SKM-1 (cell line): ENCODE data around the gene DCPS.
"Not testable (repeated sequence)": the region's sequence is repeated elsewhere in the genome, so short reads cannot be mapped to it uniquely, and the experiment has no call there.

Experiments
- DNase-seq: peaks from one replicate; lab custom pipeline; 2025; ENCODE audit not compliant: unreplicated experiment; lab: John Stamatoyannopoulos, UW

DCPS gene

GRCh38 chr11:126358763-126359160 lies 54.9 kb downstream of the DCPS start:
- DNase-seq = no peak

DNA sequence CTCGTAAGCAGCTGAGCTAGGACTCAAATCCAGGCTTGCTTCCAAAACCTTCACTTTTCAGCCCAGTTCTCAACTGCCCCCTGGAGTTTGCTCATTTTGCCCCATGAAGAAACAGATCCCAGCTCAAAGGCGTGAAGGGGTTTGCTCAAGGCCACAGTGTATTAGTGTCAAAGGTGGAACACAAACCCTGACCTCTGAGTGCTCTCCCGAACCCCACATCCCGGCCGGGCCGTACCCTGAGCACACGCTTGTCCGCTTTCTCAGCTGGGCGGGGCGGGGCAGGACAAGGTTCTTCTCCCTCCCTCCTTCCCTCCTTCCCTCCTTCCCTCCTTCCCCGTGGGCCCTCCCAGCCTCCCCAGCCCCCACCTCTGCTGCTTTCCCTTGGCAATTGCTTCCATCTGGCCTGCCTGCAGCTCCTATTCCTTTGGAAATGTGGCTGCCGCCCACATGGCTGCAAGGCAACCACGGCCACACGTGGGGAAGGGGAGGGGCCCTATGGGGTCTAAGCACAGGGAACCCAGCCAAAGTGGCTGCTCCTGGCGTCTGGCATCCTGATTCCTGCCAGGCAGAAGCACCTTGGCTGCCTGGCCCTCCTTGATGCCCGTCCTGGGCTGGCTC lies 55.7 kb downstream of the DCPS start:
- no peak for DNase-seq

DNA sequence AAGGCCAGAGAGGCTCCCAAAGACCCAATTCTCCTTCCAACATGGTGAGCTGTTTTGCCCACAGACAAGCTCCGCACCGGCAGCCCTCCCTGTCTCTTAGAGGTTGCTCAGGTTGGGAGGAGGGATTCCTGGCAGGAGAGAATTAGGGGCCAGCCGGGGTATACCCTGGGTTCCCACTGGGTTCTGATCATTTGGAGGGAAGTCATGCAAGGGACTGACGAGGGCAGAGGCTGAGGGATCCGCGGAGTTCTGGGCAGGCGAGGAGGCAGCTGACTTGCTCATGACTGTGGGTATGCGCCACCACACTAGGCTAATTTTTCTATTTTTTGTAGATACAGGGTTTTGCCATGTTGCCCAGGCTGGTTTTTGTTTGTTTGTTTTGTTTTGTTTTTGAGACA lies 56.2 kb downstream of the DCPS start:
- DNase-seq = no peak

- DNase-seq = no peak
Measured at GRCh38 chr11:126361400-126361799, 57.5 kb downstream of the DCPS start.

DNA sequence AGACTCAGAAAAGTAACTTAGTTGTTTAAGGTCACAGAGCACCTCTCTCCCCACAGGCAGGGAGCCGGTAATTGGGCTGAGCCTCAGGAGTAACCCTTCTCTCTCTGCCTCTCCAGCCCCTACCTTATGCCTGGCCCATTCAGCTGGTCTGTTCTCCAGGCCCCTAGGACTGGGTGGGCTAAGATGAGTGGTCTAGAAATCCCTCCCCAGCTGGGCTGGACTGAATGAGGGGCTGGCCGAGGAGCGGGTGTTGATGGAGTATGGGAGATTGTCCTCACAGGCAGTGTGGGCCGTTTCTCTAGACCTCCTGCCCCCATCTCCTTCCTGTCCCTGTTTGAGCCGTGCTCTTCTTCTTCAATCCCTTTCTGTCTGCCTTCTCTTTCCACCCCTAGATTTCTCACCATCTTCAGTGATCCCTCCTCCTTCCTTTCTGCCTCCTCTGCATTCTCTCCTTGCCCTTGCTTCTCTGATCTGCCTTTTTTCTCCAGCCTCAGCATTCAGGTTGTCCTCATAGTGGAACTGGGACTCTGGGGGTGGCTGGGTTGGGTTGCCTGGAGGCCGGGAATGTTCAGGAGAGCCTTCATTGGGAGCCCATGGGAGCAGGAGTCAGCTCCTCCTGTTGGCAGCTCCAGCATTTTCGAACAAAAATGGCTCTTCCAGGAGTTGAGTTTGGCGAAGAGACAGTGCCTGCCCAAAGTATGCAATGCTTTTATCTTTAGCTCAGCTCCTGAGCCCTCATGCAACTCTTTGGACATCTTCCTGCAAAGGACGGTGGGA lies 59.2 kb downstream of the DCPS start:
- no peak for DNase-seq

- no peak for DNase-seq
Measured at GRCh38 chr11:126363706-126364248, 59.9 kb downstream of the DCPS start.

GRCh38 chr11:126364735-126365134 lies 60.9 kb downstream of the DCPS start:
- not testable (repeated sequence) for DNase-seq

DNA sequence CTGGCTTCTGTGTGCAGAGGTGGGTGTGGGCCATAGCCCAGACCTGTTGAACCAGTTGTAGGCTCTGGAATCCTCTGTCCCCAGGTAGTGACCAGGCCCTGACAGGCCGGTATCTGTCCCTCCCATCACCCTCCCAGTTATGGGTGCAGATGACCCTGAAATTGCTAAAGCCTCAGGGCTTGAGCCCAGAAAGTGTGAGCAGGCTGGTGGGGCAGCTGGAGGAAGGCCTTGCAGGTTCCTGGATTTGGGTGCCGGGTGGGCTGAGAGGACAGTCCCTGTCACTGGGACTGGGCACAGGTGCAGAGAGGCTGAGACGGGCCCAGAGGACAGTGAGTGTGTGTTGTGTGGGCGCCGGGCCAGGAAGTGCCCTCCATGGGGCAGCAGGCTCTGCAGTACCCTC lies 61.6 kb downstream of the DCPS start:
- DNase-seq = not testable (repeated sequence)

DNA sequence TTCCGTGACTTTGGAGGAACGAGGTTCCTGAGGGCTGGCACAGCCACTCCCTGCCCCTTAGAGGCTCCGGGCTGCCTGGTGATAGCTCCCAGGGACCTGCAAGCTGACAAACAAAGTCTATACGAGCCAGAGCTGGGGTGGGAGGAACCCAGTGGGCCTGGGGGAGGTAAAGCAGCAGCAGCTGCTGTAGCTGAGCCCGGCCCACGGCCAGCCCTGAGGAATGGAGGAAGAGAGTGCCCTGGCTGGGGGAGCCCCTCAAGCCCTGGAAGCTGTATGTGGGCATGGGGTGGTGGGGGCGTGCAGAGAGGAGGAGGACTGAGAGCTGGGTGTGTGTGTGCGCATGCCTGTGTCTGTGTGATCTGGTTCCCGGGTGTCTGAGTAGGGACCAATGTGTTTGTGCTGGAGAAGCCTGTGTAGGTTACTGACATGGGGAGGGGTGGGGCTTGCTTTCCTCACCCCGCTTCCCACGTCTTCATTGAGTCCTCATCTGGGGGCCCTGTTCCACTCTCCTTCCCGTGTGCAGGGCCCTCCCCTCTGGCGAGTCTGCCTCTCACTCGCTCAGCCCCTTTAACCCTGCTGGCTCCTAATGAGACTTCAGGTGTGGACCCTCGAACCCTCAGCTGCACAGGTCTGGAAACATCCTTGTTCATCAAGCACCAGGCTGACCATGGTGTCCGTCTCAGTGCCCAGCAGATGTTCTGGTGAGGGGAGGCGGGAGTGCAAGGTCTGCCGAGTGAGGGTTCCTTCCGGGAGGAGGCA lies 62.4 kb downstream of the DCPS start:
- no peak for DNase-seq

DNA sequence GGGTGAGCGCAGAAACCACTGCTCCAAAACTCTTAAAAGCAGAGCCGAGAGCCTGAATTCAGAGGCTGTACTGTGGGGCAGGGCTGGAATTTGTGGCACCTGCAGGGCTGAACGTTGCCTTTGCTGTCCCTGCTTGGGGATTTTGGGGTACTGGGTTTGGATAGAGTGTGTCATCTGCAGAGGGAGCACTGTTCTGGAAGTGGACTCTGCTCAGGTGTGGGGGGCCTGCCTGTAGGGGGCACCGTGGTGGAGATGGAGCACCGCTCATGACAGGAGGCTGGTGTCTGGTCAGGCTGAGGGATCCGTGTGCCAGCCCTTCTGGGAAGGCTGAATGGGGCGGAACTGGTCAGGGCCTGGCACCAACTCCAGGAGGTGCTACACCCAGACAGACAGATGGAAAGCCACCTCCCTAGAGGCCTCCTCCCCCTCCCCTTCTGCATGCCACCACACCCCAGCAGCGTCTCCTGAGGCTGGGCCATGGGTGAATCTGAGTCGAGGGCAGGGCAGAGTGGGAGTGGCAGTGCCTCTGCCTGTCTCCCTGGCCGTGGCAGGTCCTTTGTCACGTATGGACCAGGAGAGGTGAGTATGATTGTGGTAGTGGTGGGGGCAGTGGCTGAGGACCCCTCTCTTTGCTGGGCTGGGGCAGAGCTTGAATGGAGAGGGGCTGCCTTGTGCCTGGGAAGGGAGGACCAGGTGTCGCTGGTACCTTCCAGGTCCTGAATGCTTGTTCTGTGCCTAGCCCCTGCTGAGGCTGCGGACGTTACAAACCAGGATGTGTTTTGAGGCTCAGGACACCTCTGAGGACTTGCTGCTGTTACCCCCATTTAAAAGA lies 63.2 kb downstream of the DCPS start:
- not testable (repeated sequence) for DNase-seq

DNA sequence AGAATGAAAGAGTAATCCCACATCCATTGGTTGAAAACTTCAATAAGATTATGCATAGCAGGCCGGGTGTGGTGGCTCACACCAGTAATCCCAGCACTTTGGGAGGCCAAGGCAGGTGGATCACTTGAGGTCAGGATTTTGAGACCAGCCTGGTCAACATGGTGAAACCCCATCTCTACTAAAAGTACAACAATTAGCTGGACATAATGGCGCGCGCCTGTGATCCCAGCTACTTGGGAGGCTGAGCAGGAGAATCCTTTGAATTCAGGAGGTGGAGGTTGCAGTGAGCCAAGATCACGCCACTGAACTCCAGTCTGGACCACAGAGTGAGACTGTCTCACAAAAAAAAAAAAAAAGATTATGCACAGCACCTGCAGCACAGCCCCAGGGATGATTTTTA lies 63.9 kb downstream of the DCPS start:
- not testable (repeated sequence) for DNase-seq

DNA sequence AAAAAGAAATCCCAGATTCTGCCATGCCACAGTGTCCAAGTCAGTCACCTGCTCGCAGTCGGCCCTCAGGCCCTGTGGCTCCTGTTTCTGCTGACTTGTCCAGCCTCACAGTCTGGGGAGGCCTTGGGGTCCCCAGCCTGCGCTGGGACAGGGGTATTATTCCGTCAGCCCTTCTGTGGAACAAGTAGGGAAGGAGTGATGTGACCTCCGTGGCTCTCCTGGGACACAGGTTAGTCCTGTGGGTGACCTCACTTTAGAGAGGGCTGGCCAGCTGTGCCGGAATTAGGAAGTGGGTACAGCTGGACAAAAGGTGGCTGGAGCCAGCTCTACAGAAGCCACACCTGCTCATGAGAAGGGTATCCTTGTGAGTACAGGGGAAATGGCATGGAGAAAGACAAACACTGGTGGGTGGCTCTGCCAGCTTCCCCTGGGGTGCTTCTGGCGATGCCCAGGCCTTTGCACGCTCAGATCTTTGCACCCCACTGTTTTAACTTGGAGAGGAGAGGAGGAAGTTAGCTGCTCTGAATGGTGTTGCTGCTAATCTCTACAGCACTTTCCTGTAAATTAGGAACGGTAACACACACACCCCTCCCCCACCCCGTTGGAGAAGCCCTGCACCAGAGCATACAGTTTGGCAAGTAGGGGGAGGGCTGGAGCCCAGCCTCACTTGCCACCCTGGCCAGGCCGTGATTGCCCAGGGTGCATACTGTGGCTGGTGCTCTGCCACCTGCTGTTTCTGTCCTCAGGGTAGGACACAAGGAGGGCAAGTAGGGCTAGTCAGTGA lies 64.7 kb downstream of the DCPS start:
- DNase-seq = not testable (repeated sequence)

GRCh38 chr11:126370016-126370415 lies 66.2 kb downstream of the DCPS start:
- DNase-seq = no peak

- no peak for DNase-seq
Measured at GRCh38 chr11:126371595-126371994, 67.7 kb downstream of the DCPS start.

DNA sequence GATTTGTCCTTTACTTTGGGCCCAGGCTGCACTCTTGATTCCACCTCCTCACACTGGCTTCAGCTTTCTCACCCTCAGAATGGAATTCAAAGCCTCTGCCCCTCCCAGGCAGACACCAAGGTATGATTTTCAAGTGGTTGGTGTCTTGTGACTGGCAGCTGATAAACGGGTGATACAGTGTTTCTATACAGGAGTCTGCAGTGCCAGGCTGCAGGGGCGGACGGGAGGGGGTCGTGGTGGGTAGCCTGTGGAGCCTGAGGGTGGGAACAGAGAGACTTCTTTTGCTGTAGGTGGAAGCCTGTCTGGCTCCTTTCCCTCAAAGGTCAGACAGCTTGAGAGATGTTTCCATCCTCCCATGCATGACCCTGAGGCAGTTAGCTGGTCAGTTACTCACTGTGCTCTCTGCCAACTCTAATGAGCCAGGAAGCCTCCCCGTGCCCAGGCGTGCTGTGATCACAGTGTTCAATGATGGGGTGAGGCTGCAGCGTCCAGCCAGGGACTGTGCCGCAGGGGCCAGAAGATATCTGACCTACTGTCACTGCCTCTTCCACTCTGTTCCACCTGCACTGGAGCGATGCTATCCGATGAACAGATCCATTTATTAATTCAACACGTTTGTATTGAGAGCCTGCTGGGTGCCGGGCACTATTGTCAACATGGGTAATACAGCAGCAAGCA lies 69.7 kb downstream of the DCPS start:
- DNase-seq = not testable (repeated sequence)

DNA sequence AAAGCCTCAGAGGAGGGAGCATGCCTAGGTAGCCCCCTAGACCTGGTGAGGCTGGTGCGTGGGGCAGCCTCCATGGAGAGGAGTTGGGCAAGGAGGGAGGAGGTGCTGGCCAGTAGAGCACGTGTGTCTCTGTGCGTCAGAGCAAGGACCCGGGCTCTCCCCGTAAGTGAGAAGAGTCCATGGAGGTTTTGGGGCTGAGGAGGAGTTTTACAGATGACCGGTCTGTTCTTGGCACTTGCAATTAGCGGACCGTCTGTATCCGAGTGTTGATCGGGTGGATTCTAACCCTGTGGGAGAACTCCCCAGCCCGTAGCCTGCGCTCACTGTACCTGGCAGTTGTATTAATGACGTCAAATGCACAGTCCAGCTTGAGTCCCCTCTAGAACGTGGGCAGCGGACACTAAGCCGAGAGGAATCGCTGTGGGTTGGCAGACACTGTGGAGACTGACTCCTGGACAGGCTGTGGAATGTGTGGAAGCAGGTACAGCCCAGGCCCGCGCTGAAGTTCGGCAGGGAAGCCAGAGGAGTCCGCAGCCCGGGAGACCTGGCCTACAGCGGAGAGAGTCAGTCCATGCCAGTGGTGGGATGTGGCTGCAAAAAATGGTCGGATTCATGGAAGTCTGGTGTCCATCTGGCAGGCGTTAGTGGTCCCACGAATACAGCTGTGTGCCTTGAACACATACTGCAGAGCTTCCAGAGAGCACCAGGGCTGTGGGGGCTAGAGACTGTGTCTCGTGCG lies 70.9 kb downstream of the DCPS start:
- DNase-seq = not testable (repeated sequence)

DNA sequence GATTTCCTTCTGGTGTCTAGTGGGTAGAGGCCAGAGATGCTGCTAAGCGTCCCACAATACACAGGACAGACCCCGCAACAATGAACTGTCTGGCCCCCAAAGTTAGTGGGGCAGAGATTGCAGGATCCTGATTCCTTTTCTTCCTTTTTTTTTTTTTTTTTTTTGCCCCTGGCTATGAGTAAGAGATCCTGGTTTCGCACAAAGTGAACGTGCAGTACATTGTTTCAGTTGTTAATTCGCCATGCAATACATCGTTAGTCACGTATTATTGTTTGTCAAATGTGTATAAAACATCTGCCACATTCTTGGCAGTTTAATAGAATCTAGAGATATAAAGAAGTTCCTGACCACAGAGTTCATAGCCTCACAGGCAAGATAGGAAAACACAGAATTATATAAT lies 71.9 kb downstream of the DCPS start:
- DNase-seq = no peak

DNA sequence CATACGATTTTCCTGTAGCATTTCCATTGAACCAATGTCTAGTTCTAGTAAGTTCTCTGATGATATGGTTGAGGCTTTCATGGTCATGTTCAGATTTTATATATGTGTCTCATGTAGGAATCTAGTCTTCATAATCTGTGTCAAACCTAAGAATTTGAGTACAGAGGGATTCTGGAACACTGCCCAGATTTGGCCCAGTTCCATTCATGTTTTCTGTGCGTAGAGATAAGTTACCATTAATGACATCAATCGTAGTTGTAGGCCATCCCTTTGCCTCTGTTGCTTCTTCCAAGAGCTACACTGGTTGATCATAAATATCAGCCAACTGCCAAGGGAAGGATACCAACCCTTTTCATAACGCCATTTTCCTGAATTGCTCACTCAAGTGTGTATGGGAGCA lies 74.9 kb downstream of the DCPS start:
- DNase-seq = no peak

GRCh38 chr11:126380909-126381308 lies 77.0 kb downstream of the DCPS start:
- no peak for DNase-seq
